Keratinocyte (primary cell): ENCODE measurements around the gene NLRP9.

Experiments used
- CTCF ChIP-seq, 3 experiments: IDR thresholded peaks in 1 of 3; conservative IDR thresholded peaks in 1 of 3; optimal IDR thresholded peaks in 1 of 3; 2 replicates in 2 of 3; 3 replicates in 1 of 3; pipeline versions ENCODE3 to v1.5.1; 2011; ENCODE audit warnings: low read length in 3 of 3, mild to moderate bottlenecking in 3 of 3, moderate library complexity in 2 of 3, control low read depth in 1 of 3, inconsistent platforms in 1 of 3; ENCODE audit not compliant: insufficient read depth in 2 of 3; ENCODE audit errors: extremely low read depth in 1 of 3
- EZH2 ChIP-seq: IDR thresholded peaks from one replicate; pipeline ENCODE4 v1.6.1; 2012; ENCODE audit warnings: inconsistent platforms, mild to moderate bottlenecking, low read length, moderate library complexity

GRCh38 chr19:55694241-55694655 lies 44.0 kb downstream of the NLRP9 start:
- no peak for TF ChIP-seq CTCF (optimal IDR thresholded peaks at IDR 0.05 in 1 of 3, IDR thresholded peaks at IDR 0.05 in 1 of 3, conservative IDR thresholded peaks at IDR 0.05 in 1 of 3; ENCODE audit: extremely low read depth in 1 of 3, insufficient read depth in 2 of 3, low read length in 3 of 3)
- no peak for TF ChIP-seq EZH2
